ENCODE results near the gene MAB21L4. TPM values are rescaled to one million over a fixed set of nuclear protein-coding genes. Genes with fewer than 3 reads are reported as not detected.

Gene MAB21L4
- total RNA-seq: not detected in 2 replicates

- intact Hi-C loops (cut with micrococcal nuclease): no loop called here
These were observed at the start of gene MAB21L4 for GRCh38 chr2:240895656-240896388. Gene MAB21L4 (minus strand): TSS chr2:240896156. CDS start chr2:240895997, 159 bp downstream.

- intact Hi-C loops (cut with micrococcal nuclease): no loop called here
These were observed 40.1 kb upstream of the MAB21L4 start for GRCh38 chr2:240936106-240936505.

- intact Hi-C loops (cut with micrococcal nuclease): no loop called here
These were observed 39.3 kb upstream of the MAB21L4 start for GRCh38 chr2:240935103-240935876.

- intact Hi-C loops (cut with micrococcal nuclease): no loop called here
These were observed 38.7 kb upstream of the MAB21L4 start for GRCh38 chr2:240934701-240935102.

- intact Hi-C loops (cut with micrococcal nuclease): no loop called here
These were observed 38.2 kb upstream of the MAB21L4 start for GRCh38 chr2:240933966-240934700.

- intact Hi-C loops (cut with micrococcal nuclease): no loop called here
These were observed 37.4 kb upstream of the MAB21L4 start for GRCh38 chr2:240933048-240933965.

GRCh38 chr2:240932724-240933047, 36.7 kb upstream of the MAB21L4 start:
- intact Hi-C loops (cut with micrococcal nuclease): no loop called here

GRCh38 chr2:240932001-240932723, 36.2 kb upstream of the MAB21L4 start:
- intact Hi-C loops (cut with micrococcal nuclease): no loop called here

GRCh38 chr2:240931319-240931949, 35.5 kb upstream of the MAB21L4 start:
- intact Hi-C loops (cut with micrococcal nuclease): no loop called here

GRCh38 chr2:240930631-240931318, 34.8 kb upstream of the MAB21L4 start:
- intact Hi-C loops (cut with micrococcal nuclease): no loop called here

GRCh38 chr2:240930096-240930630, 34.2 kb upstream of the MAB21L4 start:
- intact Hi-C loops (cut with micrococcal nuclease): no loop called here

GRCh38 chr2:240929364-240930095, 33.6 kb upstream of the MAB21L4 start:
- intact Hi-C loops (cut with micrococcal nuclease): no loop called here

- intact Hi-C loops (cut with micrococcal nuclease): no loop called here
These were observed 32.8 kb upstream of the MAB21L4 start for GRCh38 chr2:240928476-240929363.

- intact Hi-C loops (cut with micrococcal nuclease): no loop called here
These were observed 31.4 kb upstream of the MAB21L4 start for GRCh38 chr2:240927390-240927781.

GRCh38 chr2:240926516-240927389, 30.8 kb upstream of the MAB21L4 start:
- intact Hi-C loops (cut with micrococcal nuclease): no loop called here
